Measurements from ENCODE around the gene SPOCK1. TPM values are rescaled to one million over a fixed set of nuclear protein-coding genes. Genes with fewer than 3 reads are reported as not detected.
A peak's percentile ranks its signal among the peaks of the same experiment; 100 is the strongest.

The SPOCK1 gene
- total RNA-seq, 1 experiment from 2014 or later = 222 TPM

- no peak for DNase-seq (ENCODE audit: extremely low read depth, low read depth)
These were observed 293.0 kb downstream of the SPOCK1 start for GRCh38 chr5:137206030-137206715.

GRCh38 chr5:137205231-137206027, 293.7 kb downstream of the SPOCK1 start:
- no peak for DNase-seq (ENCODE audit: extremely low read depth, low read depth)

GRCh38 chr5:137203011-137203632, 296.0 kb downstream of the SPOCK1 start:
- DNase-seq (ENCODE audit: extremely low read depth, low read depth) = no peak

GRCh38 chr5:137201876-137202275, 297.2 kb downstream of the SPOCK1 start:
- no peak for DNase-seq (ENCODE audit: extremely low read depth, low read depth)

GRCh38 chr5:137200906-137201700, 298.0 kb downstream of the SPOCK1 start:
- DNase-seq (ENCODE audit: extremely low read depth, low read depth) = no peak

GRCh38 chr5:137199966-137200365, 299.2 kb downstream of the SPOCK1 start:
- DNase-seq (ENCODE audit: extremely low read depth, low read depth) = no peak

- no peak for DNase-seq (ENCODE audit: extremely low read depth, low read depth)
These were observed 299.9 kb downstream of the SPOCK1 start for GRCh38 chr5:137199201-137199600.

GRCh38 chr5:137195483-137195882, 303.6 kb downstream of the SPOCK1 start:
- no peak for DNase-seq (ENCODE audit: extremely low read depth, low read depth)

- DNase-seq (ENCODE audit: extremely low read depth, low read depth) = no peak
These were observed 304.8 kb downstream of the SPOCK1 start for GRCh38 chr5:137194300-137194699.

- DNase-seq (ENCODE audit: extremely low read depth, low read depth) = peak; percentile 17
These were observed 306.8 kb downstream of the SPOCK1 start for GRCh38 chr5:137192293-137192743.

GRCh38 chr5:137191179-137191578, 307.9 kb downstream of the SPOCK1 start:
- DNase-seq (ENCODE audit: extremely low read depth, low read depth) = no peak

GRCh38 chr5:137190441-137190840, 308.7 kb downstream of the SPOCK1 start:
- no peak for DNase-seq (ENCODE audit: extremely low read depth, low read depth)

- DNase-seq (ENCODE audit: extremely low read depth, low read depth) = no peak
These were observed 309.1 kb downstream of the SPOCK1 start for GRCh38 chr5:137190031-137190430.

- DNase-seq (ENCODE audit: extremely low read depth, low read depth) = no peak
These were observed 310.6 kb downstream of the SPOCK1 start for GRCh38 chr5:137188566-137188965.

GRCh38 chr5:137186759-137187461, 312.2 kb downstream of the SPOCK1 start:
- no peak for DNase-seq (ENCODE audit: extremely low read depth, low read depth)

- DNase-seq (ENCODE audit: extremely low read depth, low read depth) = no peak
These were observed 313.9 kb downstream of the SPOCK1 start for GRCh38 chr5:137185193-137185592.

GRCh38 chr5:137184734-137185133, 314.4 kb downstream of the SPOCK1 start:
- no peak for DNase-seq (ENCODE audit: extremely low read depth, low read depth)

- no peak for DNase-seq (ENCODE audit: extremely low read depth, low read depth)
These were observed 316.6 kb downstream of the SPOCK1 start for GRCh38 chr5:137182576-137182975.

GRCh38 chr5:137181667-137182066, 317.5 kb downstream of the SPOCK1 start:
- DNase-seq (ENCODE audit: extremely low read depth, low read depth) = no peak

- no peak for DNase-seq (ENCODE audit: extremely low read depth, low read depth)
These were observed 319.9 kb downstream of the SPOCK1 start for GRCh38 chr5:137179203-137179602.

Measured in NCI-H460 (cell line).